ES-I3 (cell line): ENCODE measurements around the gene SDR42E2.
"Not testable (repeated sequence)": the region's sequence is repeated elsewhere in the genome, so short reads cannot be mapped to it uniquely, and the experiment has no call there.

Source experiments
- H3K36me3 ChIP-seq: 2 replicates; pipeline ENCODE4 v1.6.1; 2013; ENCODE audit warnings: mild to moderate bottlenecking, low read length, control low read depth, moderate library complexity; ENCODE audit not compliant: insufficient read depth
- H3K4me1 ChIP-seq: 2 replicates; pipeline ENCODE4 v1.6.1; 2013; ENCODE audit warnings: mild to moderate bottlenecking, control low read depth, low read length; ENCODE audit not compliant: insufficient read depth
- H3K9ac ChIP-seq: 2 replicates; pipeline ENCODE4 v1.6.1; 2013; ENCODE audit warnings: low read depth, mild to moderate bottlenecking, low read length, moderate library complexity
- H3K9me3 ChIP-seq: 2 replicates; pipeline ENCODE4 v1.6.1; 2013; ENCODE audit warnings: mild to moderate bottlenecking, low read length, moderate library complexity; ENCODE audit not compliant: control insufficient read depth, insufficient read depth

SDR42E2 gene

DNA sequence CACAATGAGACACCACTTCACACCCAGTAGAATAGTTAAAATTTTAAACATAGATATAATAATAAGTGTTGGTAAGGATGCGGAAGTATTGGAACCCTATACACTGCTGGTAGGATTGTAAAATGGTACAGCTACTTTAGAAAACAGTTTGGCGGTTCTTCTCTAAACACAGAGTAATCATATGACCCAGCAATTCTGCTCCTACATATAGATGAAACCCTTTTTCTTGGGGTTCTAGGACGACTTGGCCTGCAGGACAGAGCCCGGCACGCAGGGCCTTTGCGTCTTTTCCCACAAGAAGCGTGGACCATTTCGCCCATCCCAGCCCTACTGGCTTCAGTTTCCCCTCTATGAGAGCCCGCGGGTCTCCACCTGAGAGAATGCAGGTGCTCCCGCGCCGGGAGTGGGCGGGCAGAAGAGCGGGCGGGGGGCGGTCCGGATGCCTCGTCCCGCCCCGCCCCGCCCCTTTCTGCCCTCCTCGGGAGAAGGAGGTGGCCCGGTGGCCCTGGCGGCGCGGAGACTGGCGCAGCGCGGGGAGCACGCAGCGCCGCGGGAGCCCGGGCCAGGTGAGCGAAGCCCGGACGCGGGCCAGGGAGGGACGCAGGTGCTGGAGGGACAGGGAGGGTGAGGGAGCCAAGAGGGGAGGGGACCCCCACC is at the start of gene SDR42E2:
Gene SDR42E2 (plus strand): TSS at position 508 of the 657 bp plus-strand sequence. CDS start 3,077 bp downstream, outside the sequence.
- H3K9ac ChIP-seq, result peak within 1 kb of the TSS; percentile 57
- no peaks in the 10 kb centered on the region for H3K36me3 ChIP-seq
- no peaks in the 10 kb centered on the region for H3K4me1 ChIP-seq
- H3K9me3 ChIP-seq, result no peaks in the 10 kb centered on the region

DNA sequence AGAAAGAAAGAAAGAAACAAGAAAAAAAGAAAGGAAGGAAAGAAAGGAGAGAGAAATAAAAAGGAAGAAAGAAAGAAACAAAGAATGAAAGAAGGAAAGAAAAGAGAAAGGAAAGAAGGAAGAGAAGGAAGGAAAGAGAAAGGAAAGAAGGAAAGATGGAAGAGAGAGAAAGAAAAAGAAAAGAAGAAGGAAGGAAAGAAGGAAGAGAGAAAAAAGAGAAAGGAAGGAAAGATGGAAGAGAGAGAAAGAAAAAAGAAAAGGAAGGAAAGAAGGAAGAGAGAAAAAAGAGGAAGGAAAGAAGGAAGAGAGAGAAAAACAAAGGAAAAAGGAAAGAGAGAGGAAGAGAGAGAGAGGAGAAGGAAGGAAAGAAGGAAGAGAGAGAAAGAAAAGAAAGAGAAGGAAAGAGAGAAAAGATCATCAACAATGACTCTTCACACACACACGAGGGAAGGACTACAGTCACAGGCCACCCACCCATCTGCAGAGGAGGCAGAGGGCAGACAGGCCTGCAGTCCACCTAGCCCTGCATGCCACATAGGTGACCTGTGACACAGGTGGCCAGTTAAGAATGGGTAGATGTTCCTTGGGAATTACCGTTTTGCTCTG is 46.1 kb upstream of the SDR42E2 start:
- Histone ChIP-seq H3K36me3 (no peaks in the 10 kb centered on the region), H3K9ac (no peak overlapping the region), H3K4me1 (no peaks in the 10 kb centered on the region), H3K9me3 (no peaks in the 10 kb centered on the region)

DNA sequence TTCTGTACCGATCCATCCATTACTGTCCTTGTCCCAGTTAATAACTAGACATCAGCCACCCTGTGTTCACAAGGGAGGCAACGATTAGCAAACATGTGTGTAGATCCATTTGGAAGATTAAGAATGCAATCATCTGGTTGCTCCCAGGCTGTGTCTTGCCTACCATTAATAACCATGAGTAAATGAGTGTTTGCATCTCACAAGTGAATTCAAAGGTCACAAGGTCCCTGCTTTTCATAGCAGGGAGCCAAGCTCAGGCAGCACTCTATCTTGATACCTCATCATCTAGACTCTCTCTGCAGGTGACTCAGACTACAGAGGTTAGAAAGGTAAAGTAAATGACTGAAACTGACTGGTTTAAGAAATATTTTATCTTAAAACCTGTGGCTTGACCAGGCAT is 44.7 kb upstream of the SDR42E2 start:
- H3K9ac ChIP-seq, result no peak overlapping the region
- no peaks in the 10 kb centered on the region for H3K36me3 ChIP-seq
- no peaks in the 10 kb centered on the region for H3K9me3 ChIP-seq
- no peaks in the 10 kb centered on the region for H3K4me1 ChIP-seq

DNA sequence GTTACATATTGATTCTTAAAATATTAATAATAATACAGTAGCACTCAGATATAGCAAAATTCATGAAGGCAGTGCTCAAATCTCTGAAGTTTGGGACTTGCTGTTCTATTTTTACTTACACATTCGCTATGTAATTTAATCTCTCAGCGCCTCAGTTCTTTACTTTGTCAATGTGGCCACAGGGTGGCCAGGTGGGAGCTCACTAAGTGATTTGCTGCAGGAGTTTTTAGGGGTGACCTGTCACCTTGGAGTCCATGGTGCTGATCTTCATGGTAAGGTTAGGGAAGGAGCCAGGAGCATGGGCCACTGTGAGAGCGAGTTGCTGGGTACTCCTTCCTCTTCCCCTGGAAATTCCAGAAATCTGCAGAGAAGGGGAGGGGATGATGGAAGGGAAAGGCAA is 41.9 kb upstream of the SDR42E2 start:
- Histone ChIP-seq H3K9ac (no peak overlapping the region), H3K4me1 (no peaks in the 10 kb centered on the region), H3K9me3 (no peaks in the 10 kb centered on the region), H3K36me3 (no peaks in the 10 kb centered on the region)

DNA sequence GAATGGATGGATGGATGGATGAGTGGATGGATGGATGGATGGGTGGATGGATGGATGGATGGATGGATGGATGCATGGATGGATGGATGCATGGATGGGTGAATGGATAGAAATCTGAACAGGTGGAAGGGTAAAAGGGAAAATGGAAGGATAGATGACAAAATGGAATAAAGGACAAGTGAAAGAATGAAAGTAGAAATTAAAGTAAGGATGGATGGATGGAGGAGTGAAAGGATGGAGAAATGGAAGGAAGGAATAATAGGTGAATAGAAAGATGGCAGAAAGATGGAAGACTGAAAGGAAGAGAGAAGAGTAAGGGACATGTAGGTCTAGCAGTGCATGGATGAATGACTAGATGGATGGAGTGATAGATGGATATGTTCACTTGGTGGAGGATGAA is 40.1 kb upstream of the SDR42E2 start:
- no peak overlapping the region for H3K9ac ChIP-seq
- no peaks in the 10 kb centered on the region for H3K36me3 ChIP-seq
- no peaks in the 10 kb centered on the region for H3K9me3 ChIP-seq
- H3K4me1 ChIP-seq, result no peaks in the 10 kb centered on the region

- no peaks in the 10 kb centered on the region for H3K36me3 ChIP-seq
- H3K4me1 ChIP-seq, result no peaks in the 10 kb centered on the region
- H3K9me3 ChIP-seq, result no peaks in the 10 kb centered on the region
- H3K9ac ChIP-seq, result no peak overlapping the region
Measured at GRCh38 chr16:22123146-22123545, 39.2 kb upstream of the SDR42E2 start.

DNA sequence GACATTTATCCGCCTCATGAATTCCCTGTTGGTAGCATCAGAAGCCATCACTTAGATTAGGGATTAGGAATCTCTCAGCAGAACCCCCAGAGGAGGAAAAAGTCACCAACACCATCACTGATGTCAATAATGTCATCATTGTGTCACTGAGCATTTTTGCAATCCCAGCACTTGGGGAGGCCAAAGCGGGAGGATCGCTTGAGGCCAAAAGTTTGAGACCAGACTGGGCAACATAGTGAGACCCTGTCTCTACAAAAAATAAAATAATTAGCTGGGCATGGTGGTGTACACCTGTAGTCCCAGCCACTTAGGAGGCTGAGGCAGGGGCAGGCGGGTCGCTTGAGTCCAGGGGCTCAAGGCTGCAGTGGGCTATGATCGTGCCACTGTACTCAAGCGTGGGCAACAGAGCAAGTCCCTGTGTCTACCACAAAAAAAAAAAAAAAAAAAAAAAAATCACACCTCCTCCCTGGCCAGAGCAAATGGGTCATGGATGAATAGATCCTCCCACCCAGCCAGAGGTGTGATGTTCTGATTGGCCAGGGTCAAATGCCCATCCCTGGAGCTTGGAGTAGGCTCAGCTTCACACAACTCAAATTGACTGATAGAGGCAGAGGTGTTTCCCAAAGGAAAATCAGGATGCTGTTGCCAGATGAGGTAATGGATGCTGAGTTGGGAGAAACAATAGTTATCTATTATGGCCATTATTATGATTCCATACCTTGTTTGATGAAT is 38.4 kb upstream of the SDR42E2 start:
- Histone ChIP-seq H3K36me3 (no peaks in the 10 kb centered on the region), H3K9ac (no peak overlapping the region), H3K4me1 (no peaks in the 10 kb centered on the region), H3K9me3 (no peaks in the 10 kb centered on the region)

- H3K9ac ChIP-seq, result no peak overlapping the region
- no peaks in the 10 kb centered on the region for H3K36me3 ChIP-seq
- no peaks in the 10 kb centered on the region for H3K9me3 ChIP-seq
- H3K4me1 ChIP-seq, result no peaks in the 10 kb centered on the region
Measured at GRCh38 chr16:22124583-22125284, 37.6 kb upstream of the SDR42E2 start.

- H3K9me3 ChIP-seq, result no peaks in the 10 kb centered on the region
- H3K4me1 ChIP-seq, result no peaks in the 10 kb centered on the region
- H3K36me3 ChIP-seq, result no peaks in the 10 kb centered on the region
- H3K9ac ChIP-seq, result no peak overlapping the region
Measured at GRCh38 chr16:22126037-22126558, 36.2 kb upstream of the SDR42E2 start.

GRCh38 chr16:22128537-22128936 is 33.8 kb upstream of the SDR42E2 start:
- H3K9ac ChIP-seq, H3K36me3 ChIP-seq, H3K9me3 ChIP-seq, H3K4me1 ChIP-seq: not testable (repeated sequence)

- H3K9ac ChIP-seq, result no peak overlapping the region
- H3K4me1 ChIP-seq, result no peaks in the 10 kb centered on the region
- H3K36me3 ChIP-seq, result no peaks in the 10 kb centered on the region
- H3K9me3 ChIP-seq, result no peaks in the 10 kb centered on the region
Measured at GRCh38 chr16:22130528-22130927, 31.8 kb upstream of the SDR42E2 start.

DNA sequence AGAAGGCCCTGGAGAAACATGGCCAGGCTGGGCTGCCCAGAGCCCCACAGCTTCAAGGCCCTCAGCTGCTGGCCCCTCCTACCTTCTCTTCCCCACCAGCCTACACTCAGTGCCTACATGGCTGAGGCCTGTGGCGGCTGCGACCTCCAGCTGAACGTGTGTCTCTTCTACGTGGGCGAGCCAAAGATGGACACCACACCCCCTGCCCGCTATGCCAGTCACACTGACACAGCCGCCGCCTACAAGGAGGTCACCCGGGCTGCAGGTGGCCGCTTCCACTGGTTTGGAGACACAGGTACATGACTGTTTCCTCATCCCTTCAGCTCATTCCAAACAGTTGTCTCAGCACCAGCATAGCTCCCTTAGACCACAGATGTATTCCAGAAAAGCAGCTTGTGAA is 29.5 kb upstream of the SDR42E2 start:
- Histone ChIP-seq H3K9me3 (no peaks in the 10 kb centered on the region), H3K9ac (no peak overlapping the region), H3K4me1 (no peaks in the 10 kb centered on the region), H3K36me3 (no peaks in the 10 kb centered on the region)

DNA sequence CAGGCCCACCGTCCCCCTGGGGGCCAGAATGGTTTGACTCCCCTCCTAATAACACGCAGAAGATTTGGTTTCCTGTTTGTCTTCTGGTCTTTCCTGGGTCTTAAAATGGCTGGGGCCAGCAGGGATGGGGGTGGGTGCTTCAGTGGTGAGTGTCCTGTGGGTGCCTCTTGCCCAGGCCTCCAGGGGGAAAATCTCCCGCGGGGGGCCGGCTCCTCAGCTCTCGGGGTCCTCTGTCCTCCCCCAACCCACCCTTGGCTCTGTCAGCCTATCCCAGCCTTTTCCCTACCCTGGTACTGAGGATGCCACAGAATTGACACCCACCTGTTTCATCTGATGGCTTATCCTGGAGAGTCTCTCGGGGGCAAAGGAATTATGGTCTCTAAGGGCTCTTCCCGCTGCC is 23.8 kb upstream of the SDR42E2 start:
- H3K36me3 ChIP-seq, result no peaks in the 10 kb centered on the region
- no peak overlapping the region for H3K9ac ChIP-seq
- no peaks in the 10 kb centered on the region for H3K9me3 ChIP-seq
- no peaks in the 10 kb centered on the region for H3K4me1 ChIP-seq

- Histone ChIP-seq H3K9ac (no peak overlapping the region), H3K4me1 (no peaks in the 10 kb centered on the region), H3K9me3 (no peaks in the 10 kb centered on the region), H3K36me3 (no peaks in the 10 kb centered on the region)
Measured at GRCh38 chr16:22139008-22139407, 23.3 kb upstream of the SDR42E2 start.
